ENCODE data around the gene ASTN2.

DNA sequence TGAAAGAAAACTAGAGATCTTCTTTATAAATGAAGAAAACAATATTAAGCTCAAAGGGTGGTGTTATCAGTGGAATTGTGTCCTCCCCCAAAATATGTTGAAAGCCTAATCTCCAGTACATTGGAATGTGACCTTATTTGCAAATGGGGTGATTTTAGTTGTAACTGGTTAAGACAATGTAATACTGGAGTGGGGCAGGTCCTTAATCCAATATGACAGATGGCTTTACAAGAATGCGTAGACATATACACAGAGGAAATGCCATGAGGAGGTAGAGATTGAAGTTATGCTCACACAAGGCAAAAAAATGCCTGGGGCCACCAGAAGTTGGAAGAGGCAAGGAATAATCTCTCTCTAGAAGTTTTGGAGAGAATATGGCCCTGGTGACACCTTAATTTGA lies 741.5 kb downstream of the ASTN2 start:
- TF ChIP-seq, protein P1, sequence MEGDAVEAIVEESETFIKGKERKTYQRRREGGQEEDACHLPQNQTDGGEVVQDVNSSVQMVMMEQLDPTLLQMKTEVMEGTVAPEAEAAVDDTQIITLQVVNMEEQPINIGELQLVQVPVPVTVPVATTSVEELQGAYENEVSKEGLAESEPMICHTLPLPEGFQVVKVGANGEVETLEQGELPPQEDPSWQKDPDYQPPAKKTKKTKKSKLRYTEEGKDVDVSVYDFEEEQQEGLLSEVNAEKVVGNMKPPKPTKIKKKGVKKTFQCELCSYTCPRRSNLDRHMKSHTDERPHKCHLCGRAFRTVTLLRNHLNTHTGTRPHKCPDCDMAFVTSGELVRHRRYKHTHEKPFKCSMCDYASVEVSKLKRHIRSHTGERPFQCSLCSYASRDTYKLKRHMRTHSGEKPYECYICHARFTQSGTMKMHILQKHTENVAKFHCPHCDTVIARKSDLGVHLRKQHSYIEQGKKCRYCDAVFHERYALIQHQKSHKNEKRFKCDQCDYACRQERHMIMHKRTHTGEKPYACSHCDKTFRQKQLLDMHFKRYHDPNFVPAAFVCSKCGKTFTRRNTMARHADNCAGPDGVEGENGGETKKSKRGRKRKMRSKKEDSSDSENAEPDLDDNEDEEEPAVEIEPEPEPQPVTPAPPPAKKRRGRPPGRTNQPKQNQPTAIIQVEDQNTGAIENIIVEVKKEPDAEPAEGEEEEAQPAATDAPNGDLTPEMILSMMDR (conservative IDR thresholded peaks at IDR 0.05 in 1 of 2, IDR thresholded peaks at IDR 0.05 in 1 of 2; ENCODE audit: extremely low read depth in 1 of 2, insufficient read depth in 1 of 2, low read depth in 1 of 2, low read length in 2 of 2) = no peak
- TF ChIP-seq EZH2 (IDR thresholded peaks at IDR 0.05; ENCODE audit: borderline replicate concordance, low read length) = no peak
